ENCODE results near the gene CEP78.

The CEP78 gene

GRCh38 chr9:78311075-78311474, 75.2 kb downstream of the CEP78 start:
- peaks cover 66% of the 10 kb centered on the region for H3K36me3 ChIP-seq (ENCODE audit: control insufficient read depth, insufficient read depth, low read length, severe bottlenecking)
- H3K4me1 ChIP-seq (ENCODE audit: control insufficient read depth, insufficient read depth, low read length), result peaks cover 14% of the 10 kb centered on the region

GRCh38 chr9:78311886-78312524, 76.1 kb downstream of the CEP78 start:
- H3K36me3 ChIP-seq (ENCODE audit: control insufficient read depth, insufficient read depth, low read length, severe bottlenecking), result peaks cover 66% of the 10 kb centered on the region
- peaks cover 15% of the 10 kb centered on the region for H3K4me1 ChIP-seq (ENCODE audit: control insufficient read depth, insufficient read depth, low read length)
- H3K27me3 ChIP-seq (replicated peaks; ENCODE audit: control insufficient read depth, insufficient read depth, low read length), result no peaks in the 10 kb centered on the region
- H3K4me3 ChIP-seq (ENCODE audit: low read length), result no peak overlapping the region
- H3K9ac ChIP-seq (ENCODE audit: low read length), result no peak overlapping the region
- H3K9me3 ChIP-seq (ENCODE audit: control insufficient read depth, low read length), result no peaks in the 10 kb centered on the region
- DNase-seq (ENCODE audit: low read depth), result no peak

More at GRCh38 chr9:78311075-78311474, 75.2 kb downstream of the CEP78 start:
- no peak for DNase-seq (ENCODE audit: low read depth)
- Histone ChIP-seq H3K9me3 (ENCODE audit: control insufficient read depth, low read length) (no peaks in the 10 kb centered on the region), H3K9ac (ENCODE audit: low read length) (no peak overlapping the region), H3K4me3 (ENCODE audit: low read length) (no peak overlapping the region), H3K27me3 (replicated peaks; ENCODE audit: control insufficient read depth, insufficient read depth, low read length) (no peaks in the 10 kb centered on the region)

GRCh38 chr9:78314550-78314949, 78.7 kb downstream of the CEP78 start:
- Histone ChIP-seq H3K4me1 (ENCODE audit: control insufficient read depth, insufficient read depth, low read length) (peaks cover 28% of the 10 kb centered on the region), H3K27me3 (replicated peaks; ENCODE audit: control insufficient read depth, insufficient read depth, low read length) (no peaks in the 10 kb centered on the region), H3K36me3 (ENCODE audit: control insufficient read depth, insufficient read depth, low read length, severe bottlenecking) (peaks cover 62% of the 10 kb centered on the region), H3K9me3 (ENCODE audit: control insufficient read depth, low read length) (no peaks in the 10 kb centered on the region), H3K9ac (ENCODE audit: low read length) (no peak overlapping the region), H3K4me3 (ENCODE audit: low read length) (no peak overlapping the region)
- DNase-seq (ENCODE audit: low read depth), result no peak

- H3K9ac ChIP-seq (ENCODE audit: low read length), result no peak overlapping the region
- peaks cover 55% of the 10 kb centered on the region for H3K36me3 ChIP-seq (ENCODE audit: control insufficient read depth, insufficient read depth, low read length, severe bottlenecking)
- H3K27me3 ChIP-seq (replicated peaks; ENCODE audit: control insufficient read depth, insufficient read depth, low read length), result no peaks in the 10 kb centered on the region
- H3K4me1 ChIP-seq (ENCODE audit: control insufficient read depth, insufficient read depth, low read length), result peaks cover 30% of the 10 kb centered on the region
- no peaks in the 10 kb centered on the region for H3K9me3 ChIP-seq (ENCODE audit: control insufficient read depth, low read length)
- H3K4me3 ChIP-seq (ENCODE audit: low read length), result no peak overlapping the region
- DNase-seq (ENCODE audit: low read depth), result peak; percentile 53
Measured at GRCh38 chr9:78314953-78315870, 79.3 kb downstream of the CEP78 start.

- DNase-seq (ENCODE audit: low read depth), result no peak
- no peaks in the 10 kb centered on the region for H3K27me3 ChIP-seq (replicated peaks; ENCODE audit: control insufficient read depth, insufficient read depth, low read length)
- H3K4me3 ChIP-seq (ENCODE audit: low read length), result no peak overlapping the region
- H3K36me3 ChIP-seq (ENCODE audit: control insufficient read depth, insufficient read depth, low read length, severe bottlenecking), result peaks cover 50% of the 10 kb centered on the region
- peaks cover 37% of the 10 kb centered on the region for H3K4me1 ChIP-seq (ENCODE audit: control insufficient read depth, insufficient read depth, low read length)
- no peaks in the 10 kb centered on the region for H3K9me3 ChIP-seq (ENCODE audit: control insufficient read depth, low read length)
- no peak overlapping the region for H3K9ac ChIP-seq (ENCODE audit: low read length)
Measured at GRCh38 chr9:78316166-78316892, 80.5 kb downstream of the CEP78 start.

GRCh38 chr9:78319197-78320029, 83.5 kb downstream of the CEP78 start:
- Histone ChIP-seq H3K36me3 (ENCODE audit: control insufficient read depth, insufficient read depth, low read length, severe bottlenecking) (peaks cover 44% of the 10 kb centered on the region), H3K4me3 (ENCODE audit: low read length) (no peak overlapping the region), H3K9ac (ENCODE audit: low read length) (no peak overlapping the region), H3K27me3 (replicated peaks; ENCODE audit: control insufficient read depth, insufficient read depth, low read length) (no peaks in the 10 kb centered on the region), H3K4me1 (ENCODE audit: control insufficient read depth, insufficient read depth, low read length) (peaks cover 46% of the 10 kb centered on the region), H3K9me3 (ENCODE audit: control insufficient read depth, low read length) (no peaks in the 10 kb centered on the region)
- no peak for DNase-seq (ENCODE audit: low read depth)

DNA sequence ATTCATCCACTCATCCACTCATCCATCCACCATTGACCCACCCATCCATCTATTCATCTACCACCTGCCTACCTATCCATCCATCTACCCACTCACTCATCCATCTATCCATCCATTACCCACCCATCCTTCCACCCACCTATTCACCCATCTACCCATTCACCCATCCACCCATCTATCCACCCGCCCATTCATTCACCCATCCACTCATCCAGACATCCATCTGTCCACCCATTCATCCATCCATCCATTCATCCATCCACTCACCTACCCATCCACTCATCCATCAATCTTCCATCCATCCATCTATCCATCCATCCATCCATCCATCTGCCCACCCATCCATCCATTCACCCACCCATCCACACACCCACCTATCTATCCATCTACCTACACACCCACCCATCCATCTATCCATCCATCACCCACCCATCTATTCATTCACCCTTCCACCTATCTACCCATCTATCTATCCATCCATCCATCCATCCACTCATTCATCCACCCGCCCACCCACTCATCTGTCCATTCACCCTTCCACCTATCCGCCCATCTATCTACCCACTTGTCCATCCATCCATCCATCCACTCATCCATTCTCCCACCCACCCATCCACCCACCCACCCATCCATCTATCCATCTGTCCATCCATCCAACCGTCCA, 84.3 kb downstream of the CEP78 start:
- Histone ChIP-seq H3K4me3 (ENCODE audit: low read length) (no peak overlapping the region), H3K36me3 (ENCODE audit: control insufficient read depth, insufficient read depth, low read length, severe bottlenecking) (peaks cover 48% of the 10 kb centered on the region), H3K27me3 (replicated peaks; ENCODE audit: control insufficient read depth, insufficient read depth, low read length) (no peaks in the 10 kb centered on the region), H3K9me3 (ENCODE audit: control insufficient read depth, low read length) (no peaks in the 10 kb centered on the region), H3K9ac (ENCODE audit: low read length) (no peak overlapping the region), H3K4me1 (ENCODE audit: control insufficient read depth, insufficient read depth, low read length) (peaks cover 47% of the 10 kb centered on the region)
- no peak for DNase-seq (ENCODE audit: low read depth)

- Histone ChIP-seq H3K36me3 (ENCODE audit: control insufficient read depth, insufficient read depth, low read length, severe bottlenecking) (peaks cover 50% of the 10 kb centered on the region), H3K9me3 (ENCODE audit: control insufficient read depth, low read length) (no peaks in the 10 kb centered on the region), H3K27me3 (replicated peaks; ENCODE audit: control insufficient read depth, insufficient read depth, low read length) (no peaks in the 10 kb centered on the region), H3K9ac (ENCODE audit: low read length) (no peak overlapping the region), H3K4me3 (ENCODE audit: low read length) (no peak overlapping the region), H3K4me1 (ENCODE audit: control insufficient read depth, insufficient read depth, low read length) (peaks cover 46% of the 10 kb centered on the region)
- DNase-seq (ENCODE audit: low read depth), result no peak
Measured at GRCh38 chr9:78320875-78321496, 85.1 kb downstream of the CEP78 start.

GRCh38 chr9:78321505-78321904, 85.6 kb downstream of the CEP78 start:
- Histone ChIP-seq H3K36me3 (ENCODE audit: control insufficient read depth, insufficient read depth, low read length, severe bottlenecking) (peaks cover 48% of the 10 kb centered on the region), H3K9ac (ENCODE audit: low read length) (no peak overlapping the region), H3K4me1 (ENCODE audit: control insufficient read depth, insufficient read depth, low read length) (peaks cover 44% of the 10 kb centered on the region), H3K27me3 (replicated peaks; ENCODE audit: control insufficient read depth, insufficient read depth, low read length) (no peaks in the 10 kb centered on the region), H3K9me3 (ENCODE audit: control insufficient read depth, low read length) (no peaks in the 10 kb centered on the region), H3K4me3 (ENCODE audit: low read length) (no peak overlapping the region)
- DNase-seq (ENCODE audit: low read depth), result no peak

DNA sequence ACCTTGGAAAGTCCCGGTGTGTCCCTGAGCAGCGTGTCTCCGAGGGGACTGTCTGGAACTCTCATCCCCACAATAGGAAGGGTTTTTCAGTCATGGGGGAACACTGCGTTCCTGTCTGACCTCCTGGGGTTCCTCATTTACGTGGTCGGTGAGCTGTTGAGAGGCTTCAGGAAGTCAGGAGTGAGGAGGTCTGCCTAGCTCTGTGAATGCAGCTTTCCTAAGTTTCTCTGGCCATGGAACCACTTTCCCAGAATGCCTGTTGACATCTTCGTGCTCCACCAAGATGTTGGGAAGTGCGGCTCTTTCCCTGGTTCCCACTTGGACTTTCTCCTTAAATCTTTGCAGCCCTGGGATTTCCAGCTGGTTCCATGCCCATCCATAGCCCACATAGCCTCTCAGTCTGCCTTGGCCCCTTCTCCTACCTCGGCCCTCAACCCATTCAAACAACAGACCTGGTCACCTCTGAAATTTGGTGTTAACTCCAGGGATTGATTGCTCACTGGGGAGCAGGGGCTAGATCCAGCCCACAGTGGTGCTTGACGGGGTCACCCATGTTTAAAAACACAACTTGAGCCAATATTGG, 88.3 kb downstream of the CEP78 start:
- H3K36me3 ChIP-seq (ENCODE audit: control insufficient read depth, insufficient read depth, low read length, severe bottlenecking), result peaks cover 44% of the 10 kb centered on the region
- H3K27me3 ChIP-seq (replicated peaks; ENCODE audit: control insufficient read depth, insufficient read depth, low read length), result no peaks in the 10 kb centered on the region

More for the DNA sequence above, 88.3 kb downstream of the CEP78 start:
- Histone ChIP-seq H3K4me3 (ENCODE audit: low read length) (no peak overlapping the region), H3K4me1 (ENCODE audit: control insufficient read depth, insufficient read depth, low read length) (peaks cover 35% of the 10 kb centered on the region), H3K9ac (ENCODE audit: low read length) (no peak overlapping the region), H3K9me3 (ENCODE audit: control insufficient read depth, low read length) (no peaks in the 10 kb centered on the region)
- DNase-seq (ENCODE audit: low read depth), result no peak
